Thyroid gland (tissue), 4 donors: ENCODE measurements around the gene C11orf71.

Source experiments
- CTCF ChIP-seq, 6 experiments: fragments of 200-600 bp in 3 of 6; fragments of 450-650 bp in 3 of 6; sonication (generic) in 3 of 6; IDR thresholded peaks; one replicate each; pipeline ENCODE4 v1.5.1; 2016 to 2019; ENCODE audit warnings: antibody characterized with exemption in 6 of 6, mild to moderate bottlenecking in 2 of 6, inconsistent platforms in 1 of 6, moderate library complexity in 1 of 6
- POLR2A ChIP-seq, 2 donors: fragments of 450-650 bp; IDR thresholded peaks; one replicate each; pipeline ENCODE4 v1.6.1; 2017; ENCODE audit warnings: antibody characterized with exemption in 2 of 2, mild to moderate bottlenecking in 2 of 2, moderate library complexity in 1 of 2

GRCh38 chr11:114367244-114367957 is 32.9 kb downstream of the C11orf71 start:
- TF ChIP-seq CTCF (IDR thresholded peaks at IDR 0.05) (no peak), POLR2A (IDR thresholded peaks at IDR 0.05) (no peak)
